ENCODE data around the gene TMEM14B. TPM values are rescaled to one million over a fixed set of nuclear protein-coding genes. Genes with fewer than 3 reads are reported as not detected.

Gene TMEM14B
- total RNA-seq, 1 donor from 2014 or later, result 59.1 TPM

DNA sequence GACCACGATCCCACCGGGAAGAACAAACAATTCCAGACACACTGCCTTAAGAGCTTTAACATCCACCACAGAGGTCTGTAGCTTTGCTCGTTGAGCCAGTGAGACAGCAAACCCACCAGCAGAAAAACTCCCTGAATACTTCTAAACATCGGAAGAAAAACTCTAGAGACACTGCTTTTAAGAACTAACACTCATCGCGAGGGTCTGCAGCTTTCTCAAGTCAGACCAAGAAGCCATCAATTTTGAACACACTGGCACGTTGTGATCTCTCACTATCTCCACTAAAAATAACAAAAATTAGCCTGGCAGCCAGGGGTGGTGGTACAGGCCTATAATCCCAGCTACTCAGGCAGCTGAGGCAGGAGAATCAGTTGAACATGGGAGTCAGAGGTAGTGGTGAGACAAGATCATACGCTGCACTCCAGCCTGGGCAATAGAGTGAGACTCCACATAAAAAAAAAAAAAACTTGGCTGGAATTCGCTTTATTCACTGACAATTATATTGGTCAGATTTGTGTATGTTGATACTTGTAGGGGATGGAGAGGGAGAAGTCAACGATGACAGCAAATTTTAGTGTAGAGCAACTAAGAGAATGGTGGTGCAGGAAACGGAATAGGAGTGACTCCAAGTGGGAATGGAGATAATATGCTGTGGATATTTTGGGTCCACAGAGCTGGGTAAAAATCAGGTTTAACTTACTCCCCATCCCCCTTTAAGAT, 25.6 kb upstream of the TMEM14B start:
- intact Hi-C loops (cut with DNase I), result loop anchor here (1.0 kb wide), 2 partner anchors 25 to 28 kb away; partner anchors contain the start of genes C6orf52, PAK1IP1 and TMEM14B
- TF ChIP-seq, protein P1, sequence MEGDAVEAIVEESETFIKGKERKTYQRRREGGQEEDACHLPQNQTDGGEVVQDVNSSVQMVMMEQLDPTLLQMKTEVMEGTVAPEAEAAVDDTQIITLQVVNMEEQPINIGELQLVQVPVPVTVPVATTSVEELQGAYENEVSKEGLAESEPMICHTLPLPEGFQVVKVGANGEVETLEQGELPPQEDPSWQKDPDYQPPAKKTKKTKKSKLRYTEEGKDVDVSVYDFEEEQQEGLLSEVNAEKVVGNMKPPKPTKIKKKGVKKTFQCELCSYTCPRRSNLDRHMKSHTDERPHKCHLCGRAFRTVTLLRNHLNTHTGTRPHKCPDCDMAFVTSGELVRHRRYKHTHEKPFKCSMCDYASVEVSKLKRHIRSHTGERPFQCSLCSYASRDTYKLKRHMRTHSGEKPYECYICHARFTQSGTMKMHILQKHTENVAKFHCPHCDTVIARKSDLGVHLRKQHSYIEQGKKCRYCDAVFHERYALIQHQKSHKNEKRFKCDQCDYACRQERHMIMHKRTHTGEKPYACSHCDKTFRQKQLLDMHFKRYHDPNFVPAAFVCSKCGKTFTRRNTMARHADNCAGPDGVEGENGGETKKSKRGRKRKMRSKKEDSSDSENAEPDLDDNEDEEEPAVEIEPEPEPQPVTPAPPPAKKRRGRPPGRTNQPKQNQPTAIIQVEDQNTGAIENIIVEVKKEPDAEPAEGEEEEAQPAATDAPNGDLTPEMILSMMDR (IDR thresholded peaks at IDR 0.05), result no peak
- Histone ChIP-seq H3K36me3 (peaks cover 2 to 17% of the 10 kb centered on the region in 2 donors), H3K9me3 (peaks cover 0 to 6% of the 10 kb centered on the region in 2 donors), H3K4me1 (peaks cover 7 to 20% of the 10 kb centered on the region in 2 donors), H3K27me3 (no peaks in the 10 kb centered on the region), H3K4me3 (peak overlapping the region; percentile 66 to 91), H3K27ac (peak overlapping the region; percentile 82 to 92)
- DNase-seq (ENCODE audit: low spot score in 2 of 2), result no peak

DNA sequence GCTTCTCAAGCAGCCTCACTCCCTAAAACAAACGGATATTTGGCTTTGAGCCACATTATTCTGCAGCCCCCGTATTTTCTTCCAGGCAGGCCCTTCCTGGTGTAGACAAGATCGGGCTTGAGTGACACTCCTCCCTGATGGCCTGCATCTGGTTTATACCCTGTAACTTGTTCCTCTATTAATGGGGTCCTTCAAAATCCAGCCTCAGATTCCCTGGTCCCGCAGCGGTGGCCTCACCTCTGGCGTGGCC, 25.1 kb upstream of the TMEM14B start:
- Histone ChIP-seq H3K27me3 (no peaks in the 10 kb centered on the region), H3K27ac (peak overlapping the region; percentile 82 to 92), H3K4me1 (peaks cover 7 to 20% of the 10 kb centered on the region in 2 donors), H3K36me3 (peaks cover 2 to 21% of the 10 kb centered on the region in 2 donors), H3K4me3 (peak overlapping the region; percentile 66 to 91), H3K9me3 (peaks cover 0 to 6% of the 10 kb centered on the region in 2 donors)
- intact Hi-C loops (cut with DNase I), result loop anchor here (1.0 kb wide), 2 partner anchors 25 to 28 kb away; partner anchors contain the start of genes C6orf52, PAK1IP1 and TMEM14B
- TF ChIP-seq, protein P1 (IDR thresholded peaks at IDR 0.05), result no peak
- DNase-seq (ENCODE audit: low spot score in 2 of 2), result no peak

DNA sequence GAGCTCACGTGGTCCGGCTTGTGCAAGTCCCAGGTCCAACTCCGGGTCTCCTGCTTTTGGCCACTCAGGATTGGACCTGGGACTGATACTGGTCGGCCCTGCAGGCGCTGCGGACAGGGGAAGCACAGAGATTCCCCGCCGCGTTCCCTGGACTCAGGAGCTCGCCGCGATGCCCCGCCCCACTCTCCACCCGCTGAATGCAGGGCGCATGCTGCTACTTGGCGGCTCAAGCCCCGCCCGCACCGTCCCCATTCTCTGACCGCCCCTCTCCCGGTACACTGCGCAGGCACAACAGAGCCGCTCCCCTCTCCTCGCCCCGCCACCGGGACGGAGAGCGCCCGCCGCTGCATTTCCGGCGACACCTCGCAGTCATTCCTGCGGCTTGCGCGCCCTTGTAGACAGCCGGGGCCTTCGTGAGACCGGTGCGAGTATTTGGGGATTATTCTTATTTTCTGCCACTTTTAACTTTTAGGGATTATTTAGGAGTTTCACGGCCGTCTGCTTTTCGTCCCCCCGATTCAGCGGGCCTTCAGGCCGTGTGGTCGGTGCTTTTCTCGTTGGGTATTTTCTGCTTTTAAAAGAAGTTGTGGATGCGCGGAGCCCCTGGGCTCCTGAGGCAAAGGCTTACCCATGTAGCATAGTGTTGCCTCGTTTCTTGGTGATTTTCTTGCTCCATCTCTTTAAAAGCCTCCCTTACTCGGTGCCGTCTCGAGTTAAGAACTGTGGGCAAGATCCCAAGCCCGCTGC, 24.6 kb upstream of the TMEM14B start, which contains the start of gene TMEM14C:
TSS of gene TMEM14C (plus strand) at position 251 of the 747 bp plus-strand sequence. CDS start 1,544 bp downstream, outside the sequence.
- intact Hi-C loops (cut with DNase I), result loop anchor here (1.0 kb wide), 3 partner anchors 24 to 213 kb away; partner anchors contain the start of genes C6orf52, PAK1IP1 and TMEM14B
- Histone ChIP-seq H3K36me3 (peaks cover 2 to 24% of the 10 kb centered on the region in 2 donors), H3K4me1 (peaks cover 7 to 20% of the 10 kb centered on the region in 2 donors), H3K9me3 (peaks cover 0 to 6% of the 10 kb centered on the region in 2 donors), H3K4me3 (peak within 1 kb of the TSS; percentile 66 to 91), H3K27ac (peak within 1 kb of the TSS; percentile 82 to 92), H3K27me3 (no peaks in the 10 kb centered on the region)
- TF ChIP-seq, protein P1 (IDR thresholded peaks at IDR 0.05), result no peak
- DNase-seq (ENCODE audit: low spot score in 2 of 2), result peak; percentile 95 to 100

DNA sequence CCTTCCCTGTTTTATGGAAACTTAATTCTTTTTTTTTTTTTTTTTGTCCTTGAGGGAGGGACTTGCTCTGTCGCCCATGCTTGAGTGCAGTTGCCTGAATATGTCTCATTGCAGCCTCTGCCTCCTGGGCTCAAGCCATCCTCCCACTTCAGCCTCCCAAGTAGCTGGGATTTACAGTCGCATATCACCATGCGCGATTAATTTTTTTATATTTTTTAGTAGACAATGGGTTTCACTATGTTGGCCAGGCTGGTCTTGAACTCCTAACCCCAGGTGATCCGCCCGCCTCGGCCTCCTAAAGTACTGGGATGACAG, 24.1 kb upstream of the TMEM14B start:
- no peak for DNase-seq (ENCODE audit: low spot score in 2 of 2)
- intact Hi-C loops (cut with DNase I), result loop anchor here (1.0 kb wide), 1 partner anchor 213 kb away; no protein-coding TSS in a partner anchor
- TF ChIP-seq, protein P1 (IDR thresholded peaks at IDR 0.05), result no peak
- Histone ChIP-seq H3K36me3 (peaks cover 2 to 29% of the 10 kb centered on the region in 2 donors), H3K27ac (peak overlapping the region; percentile 82 to 92), H3K4me3 (peak overlapping the region; percentile 66 to 91), H3K4me1 (peaks cover 7 to 20% of the 10 kb centered on the region in 2 donors), H3K9me3 (peaks cover 0 to under 1% of the 10 kb centered on the region in 2 donors), H3K27me3 (no peaks in the 10 kb centered on the region)

DNA sequence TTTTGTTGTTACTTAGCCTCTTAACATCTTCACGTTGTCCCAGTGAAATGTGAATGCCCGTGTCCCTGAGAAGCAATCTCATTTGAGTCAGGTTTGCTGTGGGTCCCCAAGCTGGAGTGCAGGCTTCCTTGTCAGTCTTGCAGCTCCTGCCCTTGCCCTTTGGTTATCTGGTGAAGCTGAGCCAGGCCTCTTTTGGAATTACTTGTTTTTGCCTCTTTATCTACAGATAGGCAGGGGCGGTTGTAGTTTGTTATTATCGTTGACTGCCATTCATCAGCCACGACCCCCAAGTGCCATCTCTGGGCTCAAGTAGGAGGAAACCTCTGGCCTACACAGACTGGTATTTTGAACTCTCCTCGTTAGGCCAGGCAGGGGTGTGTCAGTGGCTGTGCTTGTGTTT, 22.6 kb upstream of the TMEM14B start:
- peak overlapping the region in 1 of 2 donors; percentile 91 for H3K4me3 ChIP-seq
- TF ChIP-seq, protein P1 (IDR thresholded peaks at IDR 0.05), result no peak
- H3K4me1 ChIP-seq, result peaks cover 7 to 20% of the 10 kb centered on the region in 2 donors
- DNase-seq (ENCODE audit: low spot score in 2 of 2), result no peak
- H3K27ac ChIP-seq, result no peak overlapping the region
- H3K27me3 ChIP-seq, result no peaks in the 10 kb centered on the region
- H3K9me3 ChIP-seq, result no peaks in the 10 kb centered on the region
- H3K36me3 ChIP-seq, result peaks cover 11 to 44% of the 10 kb centered on the region in 2 donors
- intact Hi-C loops (cut with DNase I), result no loop called here

Measured in ascending aorta (tissue), 2 donors.